KMS-11 (cell line): ENCODE results near the gene NEUROD4.

ENCODE experiments used
- H2AFZ ChIP-seq: fragments of 200-600 bp; sonication (generic); 2 replicates; pipeline ENCODE4 v1.6.1; 2016; ENCODE audit warnings: antibody characterized with exemption, mixed run types, low read depth
- H3K27ac ChIP-seq: fragments of 200-600 bp; sonication (generic); 2 replicates; pipeline ENCODE4 v1.6.1; 2016; ENCODE audit warnings: mild to moderate bottlenecking, mixed run types
- H3K27me3 ChIP-seq: fragments of 200-600 bp; sonication (generic); 2 replicates; pipeline ENCODE4 v1.6.1; 2017; ENCODE audit warnings: mild to moderate bottlenecking, low read depth, mixed run types, moderate library complexity; ENCODE audit not compliant: insufficient read depth
- H3K36me3 ChIP-seq: fragments of 200-600 bp; sonication (generic); 2 replicates; pipeline ENCODE4 v1.6.1; 2017; ENCODE audit warnings: mild to moderate bottlenecking, mixed run types; ENCODE audit not compliant: insufficient read depth
- H3K4me1 ChIP-seq: fragments of 200-600 bp; sonication (generic); 2 replicates; pipeline ENCODE4 v1.6.1; 2016; ENCODE audit warnings: mild to moderate bottlenecking, low read depth, mixed run types; ENCODE audit not compliant: poor library complexity, severe bottlenecking
- H3K4me2 ChIP-seq: fragments of 200-600 bp; sonication (generic); 2 replicates; pipeline ENCODE4 v1.7.0; 2016; ENCODE audit warnings: mild to moderate bottlenecking, mixed run types
- H3K4me3 ChIP-seq: fragments of 200-600 bp; sonication (generic); IDR thresholded peaks from 2 replicates; pipeline ENCODE4 v1.6.1; 2017; ENCODE audit warnings: low read depth, low read length, mixed read lengths; ENCODE audit not compliant: insufficient read depth
- H3K79me2 ChIP-seq: fragments of 200-600 bp; sonication (generic); 2 replicates; pipeline ENCODE4 v1.6.1; 2016; ENCODE audit warnings: low read depth, mixed run types; ENCODE audit not compliant: insufficient read depth
- H3K9ac ChIP-seq: fragments of 200-600 bp; sonication (generic); 2 replicates; pipeline ENCODE4 v1.6.1; 2016; ENCODE audit warnings: mild to moderate bottlenecking, mixed run types
- H4K20me1 ChIP-seq: fragments of 200-600 bp; sonication (generic); 2 replicates; pipeline ENCODE4 v1.6.1; 2016; ENCODE audit warnings: mild to moderate bottlenecking, mixed run types; ENCODE audit not compliant: insufficient read depth
- TF ChIP-seq, protein P1 (sequence below): fragments of 200-600 bp; sonication (generic); conservative IDR thresholded peaks from 2 replicates; pipeline ENCODE4 v1.6.1; 2017; ENCODE audit warnings: low read depth, mild to moderate bottlenecking, antibody characterized with exemption, low read length, moderate library complexity, mixed read lengths

Gene NEUROD4

DNA sequence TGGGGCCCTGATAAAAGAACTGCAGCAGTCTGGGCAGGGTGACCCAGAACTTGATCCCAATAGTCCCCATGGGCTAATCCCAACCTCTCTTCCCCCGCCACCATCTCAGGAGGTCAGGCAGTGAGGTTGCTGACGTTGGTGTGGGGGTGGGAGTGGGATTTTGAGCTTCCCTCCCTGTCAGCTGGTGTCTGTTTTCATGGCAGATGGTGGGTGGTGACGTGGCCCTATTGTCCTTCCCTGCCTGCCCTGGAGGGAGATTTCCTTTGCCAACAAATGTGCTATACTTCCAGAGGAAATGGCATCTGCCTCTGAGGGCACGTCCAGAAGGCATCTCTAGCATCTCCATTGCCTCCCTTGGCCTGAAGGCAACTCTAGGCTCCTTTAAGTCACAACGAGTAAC, 37.7 kb downstream of the NEUROD4 start:
- Histone ChIP-seq H4K20me1 (no peaks in the 10 kb centered on the region), H3K9ac (no peak overlapping the region), H3K79me2 (no peaks in the 10 kb centered on the region), H3K4me1 (peaks cover 26% of the 10 kb centered on the region), H3K4me3 (no peak overlapping the region), H2AFZ (no peak overlapping the region), H3K27me3 (no peaks in the 10 kb centered on the region), H3K36me3 (no peaks in the 10 kb centered on the region), H3K4me2 (no peak overlapping the region), H3K27ac (no peak overlapping the region)
- TF ChIP-seq, protein P1, sequence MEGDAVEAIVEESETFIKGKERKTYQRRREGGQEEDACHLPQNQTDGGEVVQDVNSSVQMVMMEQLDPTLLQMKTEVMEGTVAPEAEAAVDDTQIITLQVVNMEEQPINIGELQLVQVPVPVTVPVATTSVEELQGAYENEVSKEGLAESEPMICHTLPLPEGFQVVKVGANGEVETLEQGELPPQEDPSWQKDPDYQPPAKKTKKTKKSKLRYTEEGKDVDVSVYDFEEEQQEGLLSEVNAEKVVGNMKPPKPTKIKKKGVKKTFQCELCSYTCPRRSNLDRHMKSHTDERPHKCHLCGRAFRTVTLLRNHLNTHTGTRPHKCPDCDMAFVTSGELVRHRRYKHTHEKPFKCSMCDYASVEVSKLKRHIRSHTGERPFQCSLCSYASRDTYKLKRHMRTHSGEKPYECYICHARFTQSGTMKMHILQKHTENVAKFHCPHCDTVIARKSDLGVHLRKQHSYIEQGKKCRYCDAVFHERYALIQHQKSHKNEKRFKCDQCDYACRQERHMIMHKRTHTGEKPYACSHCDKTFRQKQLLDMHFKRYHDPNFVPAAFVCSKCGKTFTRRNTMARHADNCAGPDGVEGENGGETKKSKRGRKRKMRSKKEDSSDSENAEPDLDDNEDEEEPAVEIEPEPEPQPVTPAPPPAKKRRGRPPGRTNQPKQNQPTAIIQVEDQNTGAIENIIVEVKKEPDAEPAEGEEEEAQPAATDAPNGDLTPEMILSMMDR, result no peak

DNA sequence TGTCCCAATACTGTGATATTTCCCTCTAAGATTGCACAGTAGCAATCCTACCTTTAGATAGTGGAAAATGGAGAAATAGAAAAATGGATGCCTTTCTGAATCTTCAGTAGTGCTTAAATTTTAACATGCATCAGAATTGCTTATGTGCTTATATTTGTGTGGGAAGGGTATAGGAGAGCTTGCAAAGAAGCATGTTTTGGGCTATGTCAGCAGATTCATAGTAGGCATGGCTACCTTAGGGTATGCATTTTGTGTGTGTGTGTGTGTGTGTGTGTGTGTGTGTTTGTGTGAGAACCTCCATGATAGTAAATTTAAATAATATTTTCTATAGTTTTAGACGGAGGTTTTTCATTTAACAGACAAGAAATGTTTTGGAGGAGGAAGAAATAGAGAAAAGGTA, 38.3 kb downstream of the NEUROD4 start:
- Histone ChIP-seq H3K9ac (no peak overlapping the region), H2AFZ (no peak overlapping the region), H4K20me1 (no peaks in the 10 kb centered on the region), H3K79me2 (no peaks in the 10 kb centered on the region), H3K36me3 (no peaks in the 10 kb centered on the region), H3K4me2 (no peak overlapping the region), H3K27me3 (no peaks in the 10 kb centered on the region), H3K4me3 (no peak overlapping the region), H3K27ac (no peak overlapping the region), H3K4me1 (peaks cover 26% of the 10 kb centered on the region)
- TF ChIP-seq, protein P1, result no peak

DNA sequence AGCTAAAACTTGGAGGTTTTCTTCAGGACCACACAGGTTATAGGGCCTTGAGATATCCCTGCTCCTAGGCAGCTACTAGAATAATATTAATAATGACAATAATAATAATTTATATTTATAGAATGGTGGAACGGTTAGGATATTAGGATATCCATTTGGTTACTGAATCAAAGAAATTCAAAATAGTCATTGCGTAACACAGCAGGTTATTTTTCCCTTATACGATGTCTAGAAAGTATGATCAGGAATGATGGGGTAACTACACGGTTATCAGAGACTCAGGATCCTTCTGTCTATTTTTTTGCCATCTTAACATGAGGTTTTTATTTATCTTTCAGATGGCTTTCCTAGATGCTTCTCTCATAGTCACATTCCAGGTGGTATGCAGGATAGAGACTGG, 39.0 kb downstream of the NEUROD4 start:
- Histone ChIP-seq H3K4me3 (no peak overlapping the region), H3K9ac (no peak overlapping the region), H3K27ac (no peak overlapping the region), H3K79me2 (no peaks in the 10 kb centered on the region), H3K4me2 (no peak overlapping the region), H4K20me1 (no peaks in the 10 kb centered on the region), H3K4me1 (peaks cover 26% of the 10 kb centered on the region), H3K36me3 (no peaks in the 10 kb centered on the region), H2AFZ (no peak overlapping the region), H3K27me3 (no peaks in the 10 kb centered on the region)
- TF ChIP-seq, protein P1, result no peak

DNA sequence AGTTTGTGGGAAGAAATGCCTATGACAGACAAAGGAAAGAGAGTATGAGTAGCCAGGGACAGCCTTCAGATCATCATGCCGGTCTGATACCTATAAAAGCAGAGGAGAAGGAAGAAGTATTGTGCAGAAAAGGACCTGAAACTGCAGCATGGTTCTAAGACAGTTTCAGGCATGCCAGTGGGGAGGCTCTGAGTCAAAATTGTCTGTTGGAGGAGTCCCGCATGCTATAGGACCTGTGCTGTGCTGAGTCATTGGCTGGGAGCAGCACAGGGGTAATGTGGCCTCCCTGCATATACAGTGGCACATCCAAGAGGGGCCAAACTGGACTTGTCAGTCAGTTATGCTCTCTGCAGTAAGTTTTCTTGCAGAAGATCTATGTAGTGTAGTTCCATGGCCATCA, 40.7 kb downstream of the NEUROD4 start:
- Histone ChIP-seq H3K27me3 (no peaks in the 10 kb centered on the region), H3K36me3 (no peaks in the 10 kb centered on the region), H4K20me1 (no peaks in the 10 kb centered on the region), H3K4me2 (peak overlapping the region; percentile 49), H2AFZ (peak overlapping the region; percentile 70), H3K79me2 (no peaks in the 10 kb centered on the region), H3K4me1 (peaks cover 26% of the 10 kb centered on the region), H3K4me3 (no peak overlapping the region), H3K27ac (peak overlapping the region; percentile 51), H3K9ac (peak overlapping the region; percentile 28; the same call in 1 of the 2 replicates)
- TF ChIP-seq, protein P1, result no peak
